ENCODE results near the gene PTBP1. TPM values are rescaled to one million over a fixed set of nuclear protein-coding genes. Genes with fewer than 3 reads are reported as not detected.
"Not testable (repeated sequence)": the region's sequence is repeated elsewhere in the genome, so short reads cannot be mapped to it uniquely, and the experiment has no call there.

PTBP1 gene
- polyA plus RNA-seq, 1 donor from 2014 or later = 27.3 TPM

DNA sequence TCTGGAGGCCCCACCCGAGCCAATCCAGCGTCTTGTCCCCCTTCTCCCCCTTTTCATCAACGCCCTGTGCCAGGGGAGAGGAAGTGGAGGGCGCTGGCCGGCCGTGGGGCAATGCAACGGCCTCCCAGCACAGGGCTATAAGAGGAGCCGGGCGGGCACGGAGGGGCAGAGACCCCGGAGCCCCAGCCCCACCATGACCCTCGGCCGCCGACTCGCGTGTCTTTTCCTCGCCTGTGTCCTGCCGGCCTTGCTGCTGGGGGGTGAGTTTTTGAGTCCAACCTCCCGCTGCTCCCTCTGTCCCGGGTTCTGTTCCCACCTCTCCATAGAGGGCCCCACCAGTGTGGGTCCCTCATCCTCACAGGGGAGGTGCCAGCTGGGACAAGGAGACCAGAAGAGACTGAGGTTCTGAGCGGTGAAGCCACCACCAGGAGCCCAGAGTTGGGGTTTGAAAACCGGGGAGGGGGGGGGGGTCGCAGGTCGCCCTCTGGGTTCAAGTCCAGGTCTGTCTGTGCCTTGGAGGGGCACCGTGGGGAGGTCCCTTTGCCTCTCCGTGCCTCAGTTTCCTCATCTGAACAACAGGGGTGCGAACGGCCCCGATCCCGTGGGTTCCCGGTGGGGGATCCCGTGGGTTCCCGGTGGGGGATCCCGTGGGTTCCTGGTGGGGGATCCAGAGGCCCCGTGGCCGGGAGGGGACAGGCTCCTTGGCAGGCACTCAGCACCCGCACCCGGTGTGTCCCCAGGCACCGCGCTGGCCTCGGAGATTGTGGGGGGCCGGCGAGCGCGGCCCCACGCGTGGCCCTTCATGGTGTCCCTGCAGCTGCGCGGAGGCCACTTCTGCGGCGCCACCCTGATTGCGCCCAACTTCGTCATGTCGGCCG lies 55.1 kb downstream of the PTBP1 start, which contains the start of gene ELANE:
TSS of gene ELANE (plus strand) at position 168 of the 878 bp plus-strand sequence. CDS start at position 194, 26 bp downstream.
- H3K4me3 ChIP-seq (ENCODE audit: low read length) = no peak within 1 kb of the TSS

GRCh38 chr19:853014-853585 lies 55.8 kb downstream of the PTBP1 start:
- H3K9me2 ChIP-seq (ENCODE audit: insufficient read depth, low read length) = no peaks in the 10 kb centered on the region
- H3K4me2 ChIP-seq (ENCODE audit: low read length) = no peak overlapping the region
- peaks cover under 1% of the 10 kb centered on the region for H3K27me3 ChIP-seq (ENCODE audit: insufficient read depth, low read depth, low read length)
- no peaks in the 10 kb centered on the region for H3K36me3 ChIP-seq (ENCODE audit: insufficient read depth, low read length)
- no peaks in the 10 kb centered on the region for H3K9me3 ChIP-seq (ENCODE audit: low read length)
- TF ChIP-seq, protein P1, sequence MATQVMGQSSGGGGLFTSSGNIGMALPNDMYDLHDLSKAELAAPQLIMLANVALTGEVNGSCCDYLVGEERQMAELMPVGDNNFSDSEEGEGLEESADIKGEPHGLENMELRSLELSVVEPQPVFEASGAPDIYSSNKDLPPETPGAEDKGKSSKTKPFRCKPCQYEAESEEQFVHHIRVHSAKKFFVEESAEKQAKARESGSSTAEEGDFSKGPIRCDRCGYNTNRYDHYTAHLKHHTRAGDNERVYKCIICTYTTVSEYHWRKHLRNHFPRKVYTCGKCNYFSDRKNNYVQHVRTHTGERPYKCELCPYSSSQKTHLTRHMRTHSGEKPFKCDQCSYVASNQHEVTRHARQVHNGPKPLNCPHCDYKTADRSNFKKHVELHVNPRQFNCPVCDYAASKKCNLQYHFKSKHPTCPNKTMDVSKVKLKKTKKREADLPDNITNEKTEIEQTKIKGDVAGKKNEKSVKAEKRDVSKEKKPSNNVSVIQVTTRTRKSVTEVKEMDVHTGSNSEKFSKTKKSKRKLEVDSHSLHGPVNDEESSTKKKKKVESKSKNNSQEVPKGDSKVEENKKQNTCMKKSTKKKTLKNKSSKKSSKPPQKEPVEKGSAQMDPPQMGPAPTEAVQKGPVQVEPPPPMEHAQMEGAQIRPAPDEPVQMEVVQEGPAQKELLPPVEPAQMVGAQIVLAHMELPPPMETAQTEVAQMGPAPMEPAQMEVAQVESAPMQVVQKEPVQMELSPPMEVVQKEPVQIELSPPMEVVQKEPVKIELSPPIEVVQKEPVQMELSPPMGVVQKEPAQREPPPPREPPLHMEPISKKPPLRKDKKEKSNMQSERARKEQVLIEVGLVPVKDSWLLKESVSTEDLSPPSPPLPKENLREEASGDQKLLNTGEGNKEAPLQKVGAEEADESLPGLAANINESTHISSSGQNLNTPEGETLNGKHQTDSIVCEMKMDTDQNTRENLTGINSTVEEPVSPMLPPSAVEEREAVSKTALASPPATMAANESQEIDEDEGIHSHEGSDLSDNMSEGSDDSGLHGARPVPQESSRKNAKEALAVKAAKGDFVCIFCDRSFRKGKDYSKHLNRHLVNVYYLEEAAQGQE (IDR thresholded peaks at IDR 0.05; ENCODE audit: borderline replicate concordance) = no peak
- TF ChIP-seq POLR2AphosphoS5 (IDR thresholded peaks at IDR 0.05) = no peak
- no peak for TF ChIP-seq SMC3 (conservative IDR thresholded peaks at IDR 0.05; ENCODE audit: poor library complexity)
- TF ChIP-seq MXI1 (conservative IDR thresholded peaks at IDR 0.05; ENCODE audit: poor library complexity, severe bottlenecking) = no peak
- no peak for TF ChIP-seq EZH2 (IDR thresholded peaks at IDR 0.05; ENCODE audit: borderline replicate concordance, insufficient read depth, low read length, poor library complexity, severe bottlenecking)
- no peak for TF ChIP-seq EP300 (conservative IDR thresholded peaks at IDR 0.05; ENCODE audit: poor library complexity, severe bottlenecking)
- TF ChIP-seq, protein P2, sequence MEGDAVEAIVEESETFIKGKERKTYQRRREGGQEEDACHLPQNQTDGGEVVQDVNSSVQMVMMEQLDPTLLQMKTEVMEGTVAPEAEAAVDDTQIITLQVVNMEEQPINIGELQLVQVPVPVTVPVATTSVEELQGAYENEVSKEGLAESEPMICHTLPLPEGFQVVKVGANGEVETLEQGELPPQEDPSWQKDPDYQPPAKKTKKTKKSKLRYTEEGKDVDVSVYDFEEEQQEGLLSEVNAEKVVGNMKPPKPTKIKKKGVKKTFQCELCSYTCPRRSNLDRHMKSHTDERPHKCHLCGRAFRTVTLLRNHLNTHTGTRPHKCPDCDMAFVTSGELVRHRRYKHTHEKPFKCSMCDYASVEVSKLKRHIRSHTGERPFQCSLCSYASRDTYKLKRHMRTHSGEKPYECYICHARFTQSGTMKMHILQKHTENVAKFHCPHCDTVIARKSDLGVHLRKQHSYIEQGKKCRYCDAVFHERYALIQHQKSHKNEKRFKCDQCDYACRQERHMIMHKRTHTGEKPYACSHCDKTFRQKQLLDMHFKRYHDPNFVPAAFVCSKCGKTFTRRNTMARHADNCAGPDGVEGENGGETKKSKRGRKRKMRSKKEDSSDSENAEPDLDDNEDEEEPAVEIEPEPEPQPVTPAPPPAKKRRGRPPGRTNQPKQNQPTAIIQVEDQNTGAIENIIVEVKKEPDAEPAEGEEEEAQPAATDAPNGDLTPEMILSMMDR (IDR thresholded peaks at IDR 0.05; ENCODE audit: poor library complexity, severe bottlenecking) = no peak
- no peak for TF ChIP-seq TAF1 (IDR thresholded peaks at IDR 0.05; ENCODE audit: low read depth)
- TF ChIP-seq RAD21 (conservative IDR thresholded peaks at IDR 0.05) = no peak
- H3K79me2 ChIP-seq (replicated peaks; ENCODE audit: insufficient read depth, low read length) = no peaks in the 10 kb centered on the region
- no peak overlapping the region for H3K4me3 ChIP-seq (ENCODE audit: low read length)
- H3K9ac ChIP-seq (ENCODE audit: low read length) = no peak overlapping the region
- no peak overlapping the region for H3K27ac ChIP-seq (ENCODE audit: low read length)
- H2AFZ ChIP-seq (ENCODE audit: low read depth, low read length) = no peak overlapping the region
- H4K20me1 ChIP-seq (ENCODE audit: insufficient read depth) = no peaks in the 10 kb centered on the region
- H3F3A ChIP-seq (ENCODE audit: insufficient read depth, low read length, poor library complexity, severe bottlenecking) = no peaks in the 10 kb centered on the region

More for the DNA sequence above, 55.1 kb downstream of the PTBP1 start, which contains the start of gene ELANE:
- Histone ChIP-seq H3K4me2 (ENCODE audit: low read length) (no peak within 1 kb of the TSS), H3K27me3 (ENCODE audit: insufficient read depth, low read depth, low read length) (no peaks in the 10 kb centered on the region), H3K9ac (ENCODE audit: low read length) (no peak within 1 kb of the TSS), H3K79me2 (replicated peaks; ENCODE audit: insufficient read depth, low read length) (no peaks in the 10 kb centered on the region), H3K27ac (ENCODE audit: low read length) (no peak within 1 kb of the TSS), H4K20me1 (ENCODE audit: insufficient read depth) (no peaks in the 10 kb centered on the region), H3F3A (ENCODE audit: insufficient read depth, low read length, poor library complexity, severe bottlenecking) (no peaks in the 10 kb centered on the region), H3K9me2 (ENCODE audit: insufficient read depth, low read length) (no peaks in the 10 kb centered on the region), H3K36me3 (ENCODE audit: insufficient read depth, low read length) (no peaks in the 10 kb centered on the region), H3K9me3 (ENCODE audit: low read length) (no peaks in the 10 kb centered on the region), H2AFZ (ENCODE audit: low read depth, low read length) (no peak within 1 kb of the TSS)
- TF ChIP-seq EZH2 (IDR thresholded peaks at IDR 0.05; ENCODE audit: borderline replicate concordance, insufficient read depth, low read length, poor library complexity, severe bottlenecking) (no peak), MXI1 (conservative IDR thresholded peaks at IDR 0.05; ENCODE audit: poor library complexity, severe bottlenecking) (no peak), RAD21 (conservative IDR thresholded peaks at IDR 0.05) (no peak), SMC3 (conservative IDR thresholded peaks at IDR 0.05; ENCODE audit: poor library complexity) (no peak)
- TF ChIP-seq, protein P1 (IDR thresholded peaks at IDR 0.05; ENCODE audit: borderline replicate concordance) = no peak

DNA sequence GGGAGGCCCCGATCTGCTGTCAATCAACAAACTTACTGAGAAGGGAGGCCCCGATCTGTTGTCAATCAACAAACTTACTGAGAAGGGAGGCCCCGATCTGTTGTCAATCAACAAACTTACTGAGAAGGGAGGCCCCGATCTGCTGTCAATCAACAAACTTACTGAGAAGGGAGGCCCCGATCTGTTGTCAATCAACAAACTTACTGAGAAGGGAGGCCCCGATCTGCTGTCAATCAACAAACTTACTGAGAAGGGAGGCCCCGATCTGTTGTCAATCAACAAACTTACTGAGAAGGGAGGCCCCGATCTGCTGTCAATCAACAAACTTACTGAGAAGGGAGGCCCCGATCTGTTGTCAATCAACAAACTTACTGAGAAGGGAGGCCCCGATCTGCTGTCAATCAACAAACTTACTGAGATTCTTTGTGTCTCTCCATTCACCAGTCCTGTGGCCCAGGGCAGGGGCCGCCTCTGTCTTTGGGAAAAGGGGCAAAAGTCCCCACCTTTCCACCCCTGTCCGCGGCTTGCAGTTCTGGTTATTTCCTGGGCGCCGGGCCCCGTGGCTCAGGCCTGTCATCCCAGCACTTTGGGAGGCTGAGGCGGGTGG lies 56.5 kb downstream of the PTBP1 start:
- not testable (repeated sequence) for H3K27me3 ChIP-seq (ENCODE audit: insufficient read depth, low read depth, low read length); H3K79me2 ChIP-seq (replicated peaks; ENCODE audit: insufficient read depth, low read length); H2AFZ ChIP-seq (ENCODE audit: low read depth, low read length); H3K27ac ChIP-seq (ENCODE audit: low read length); H3K9me3 ChIP-seq (ENCODE audit: low read length); H3K4me2 ChIP-seq (ENCODE audit: low read length); H3F3A ChIP-seq (ENCODE audit: insufficient read depth, low read length, poor library complexity, severe bottlenecking); H3K9ac ChIP-seq (ENCODE audit: low read length); H4K20me1 ChIP-seq (ENCODE audit: insufficient read depth); H3K9me2 ChIP-seq (ENCODE audit: insufficient read depth, low read length); H3K36me3 ChIP-seq (ENCODE audit: insufficient read depth, low read length); H3K4me3 ChIP-seq (ENCODE audit: low read length)
